IPS DF 6.9 (cell line): Measurements from ENCODE around the gene NECAB3.

ENCODE experiments used
- DNase-seq: peaks from one replicate; pipeline ENCODE4 v3.0.0-alpha.2; 2013; ENCODE audit warnings: low read depth, low spot score
- H3K27ac ChIP-seq: one replicate; pipeline ENCODE4 v1.5.1; 2013; ENCODE audit warnings: low read length, control low read depth
- H3K27me3 ChIP-seq: 2 replicates; pipeline ENCODE4 v1.6.1; 2013; ENCODE audit warnings: mild to moderate bottlenecking, low read length; ENCODE audit not compliant: control insufficient read depth, insufficient read depth
- H3K36me3 ChIP-seq: 2 replicates; pipeline ENCODE4 v1.6.1; 2013; ENCODE audit warnings: low read length; ENCODE audit not compliant: control insufficient read depth, insufficient read depth
- H3K4me1 ChIP-seq: 2 replicates; pipeline ENCODE4 v1.6.1; 2013; ENCODE audit warnings: low read length; ENCODE audit not compliant: control insufficient read depth, insufficient read depth
- H3K4me3 ChIP-seq: 2 replicates; pipeline ENCODE4 v1.5.1; 2013; ENCODE audit warnings: mild to moderate bottlenecking, low read length
- H3K9me3 ChIP-seq: 2 replicates; pipeline ENCODE4 v1.6.1; 2013; ENCODE audit warnings: low read length, inconsistent platforms; ENCODE audit not compliant: control insufficient read depth, insufficient read depth
- WGBS: extraction: QIAGEN DNeasy Blood & Tissue Kit; methylation state at CpG from one replicate; pipeline ENCODE4 v1.1.7; 2013; ENCODE audit warnings: mixed read lengths, missing lambda C conversion rate; ENCODE audit not compliant: insufficient read length, insufficient coverage; 5-methylcytosine and 5-hydroxymethylcytosine counted together

The NECAB3 gene

DNA sequence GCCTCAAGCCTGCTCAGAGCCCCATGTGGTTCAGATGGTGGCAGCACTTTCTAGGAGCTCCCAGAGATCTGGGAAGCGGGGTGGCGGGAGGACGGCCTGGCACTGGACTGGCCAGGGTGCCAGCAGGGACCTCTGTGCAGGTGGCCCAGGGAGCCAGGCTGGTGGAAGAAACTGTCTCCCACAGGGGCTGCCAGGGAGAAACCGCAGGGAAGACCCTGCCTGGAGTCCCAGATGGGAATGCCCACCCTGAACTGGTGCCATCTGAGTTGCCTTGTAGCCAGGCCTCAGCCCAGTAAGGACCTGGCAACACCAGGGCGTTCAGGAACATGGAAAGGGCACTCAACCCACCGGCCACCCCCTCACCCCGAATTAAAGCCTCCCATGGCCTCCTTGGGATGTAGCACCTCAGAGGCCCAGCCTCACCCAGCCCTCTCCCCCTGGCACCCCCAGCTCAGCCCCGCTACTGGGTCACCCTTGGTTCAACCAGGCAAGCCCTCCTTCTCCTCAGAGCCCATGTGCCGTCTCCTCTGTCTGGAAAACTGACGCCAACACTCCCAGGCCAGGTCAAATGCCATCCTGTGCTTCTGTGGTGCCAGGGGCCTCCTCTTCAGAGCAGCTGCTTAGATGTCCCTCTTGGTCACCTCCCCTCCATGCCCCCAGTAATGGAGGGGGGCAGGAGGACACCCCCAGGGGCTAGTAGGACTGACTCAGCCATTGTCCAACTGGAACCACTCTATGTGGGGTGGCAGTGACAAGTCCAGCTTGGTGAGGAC lies 18.0 kb downstream of the NECAB3 start:
- Histone ChIP-seq H3K9me3 (no peaks in the 10 kb centered on the region), H3K27me3 (no peaks in the 10 kb centered on the region), H3K4me3 (no peak overlapping the region), H3K4me1 (no peaks in the 10 kb centered on the region; the same call in 1 of the 2 replicates), H3K36me3 (peaks cover 10% of the 10 kb centered on the region), H3K27ac (no peak overlapping the region)
- WGBS = no CpG with 5 or more reads among the region's 10 CpGs
- no peak for DNase-seq

DNA sequence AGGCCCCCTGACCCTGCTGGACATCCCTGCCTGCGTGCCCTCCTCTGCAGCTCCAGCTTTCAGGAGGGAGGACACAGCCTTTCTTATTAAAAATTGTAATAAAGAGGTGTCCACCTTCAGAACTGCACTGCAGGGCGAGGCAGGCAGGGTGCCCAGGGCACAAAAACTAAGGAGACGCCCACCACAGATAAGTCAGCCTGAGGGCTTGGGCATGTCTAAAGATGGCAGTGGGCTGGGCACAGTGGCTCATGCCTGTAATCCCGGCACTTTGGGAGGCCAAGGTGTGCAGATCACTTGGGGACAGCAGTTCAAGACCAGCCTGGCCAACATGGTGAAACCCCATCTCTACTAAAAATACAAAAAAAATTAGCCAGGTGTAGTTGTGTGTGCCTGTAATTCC lies 19.1 kb downstream of the NECAB3 start:
- H3K36me3 ChIP-seq = peaks cover 10% of the 10 kb centered on the region
- WGBS = no CpG with 5 or more reads among the region's 4 CpGs
- no peak overlapping the region for H3K4me3 ChIP-seq
- H3K27ac ChIP-seq = no peak overlapping the region
- H3K4me1 ChIP-seq = no peaks in the 10 kb centered on the region; the same call in 1 of the 2 replicates
- no peaks in the 10 kb centered on the region for H3K9me3 ChIP-seq
- DNase-seq = no peak
- H3K27me3 ChIP-seq = no peaks in the 10 kb centered on the region

DNA sequence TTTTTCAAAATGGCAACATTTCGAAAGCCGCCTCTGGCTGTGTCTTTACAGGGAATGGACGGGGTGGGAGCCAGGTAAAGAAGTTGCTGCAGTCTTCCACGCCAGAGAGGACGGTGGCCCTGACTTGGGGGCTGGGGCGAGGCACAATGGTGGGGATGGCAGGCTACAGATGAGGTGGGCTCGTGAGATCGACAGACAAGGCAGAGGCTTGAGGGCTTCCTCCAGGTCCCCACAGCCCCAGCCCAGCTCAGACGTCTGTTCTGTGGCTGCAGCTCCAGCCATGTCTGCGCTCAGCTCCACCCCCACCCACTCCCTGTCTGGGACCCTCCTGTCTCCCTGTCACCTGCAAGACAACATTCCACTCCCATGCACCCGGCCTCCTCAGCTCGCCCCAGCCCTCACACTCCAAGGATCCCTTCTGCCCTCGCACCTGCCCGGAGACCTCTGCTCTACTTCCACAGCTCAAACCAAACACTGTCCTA lies 19.5 kb downstream of the NECAB3 start:
- Histone ChIP-seq H3K4me1 (no peaks in the 10 kb centered on the region; the same call in 1 of the 2 replicates), H3K4me3 (no peak overlapping the region), H3K27me3 (no peaks in the 10 kb centered on the region), H3K36me3 (peaks cover 10% of the 10 kb centered on the region), H3K9me3 (no peaks in the 10 kb centered on the region), H3K27ac (no peak overlapping the region)
- no CpG with 5 or more reads among the region's 14 CpGs for WGBS
- no peak for DNase-seq

DNA sequence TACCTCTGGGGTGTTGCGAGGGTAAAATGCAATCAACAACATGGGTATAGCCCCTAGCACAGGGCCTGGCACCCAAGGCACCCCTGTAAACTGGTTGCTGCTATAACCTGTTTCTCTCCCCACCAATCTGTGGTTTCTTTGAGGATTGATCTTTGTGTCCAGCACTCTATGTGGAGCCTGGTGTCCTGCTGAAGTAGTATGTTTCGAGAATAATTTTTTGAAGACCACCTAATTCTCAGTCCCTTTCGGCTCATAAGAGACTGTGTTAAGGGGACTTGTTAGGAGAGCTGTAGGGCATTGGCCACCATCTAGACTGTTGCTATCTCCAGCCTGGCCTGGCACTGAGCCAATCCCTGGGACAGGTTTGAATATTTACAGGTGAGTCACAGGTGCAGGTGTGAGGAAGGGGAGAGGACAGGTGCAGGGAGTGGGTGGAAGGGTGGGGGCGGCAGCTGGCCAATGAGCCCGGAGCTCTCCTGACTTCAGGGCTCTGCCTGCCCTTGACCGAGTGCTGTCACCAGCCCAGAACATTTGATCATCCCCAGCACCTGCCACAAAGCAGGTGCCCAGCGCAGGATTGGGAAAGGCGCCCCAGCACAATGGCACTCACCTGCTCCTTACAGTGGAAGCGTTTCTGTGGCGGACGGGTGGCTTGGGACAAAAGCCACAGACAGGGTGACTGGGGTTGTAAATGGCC lies 20.2 kb downstream of the NECAB3 start:
- H3K4me3 ChIP-seq = no peak overlapping the region
- H3K9me3 ChIP-seq = no peaks in the 10 kb centered on the region
- no peak for DNase-seq
- H3K36me3 ChIP-seq = peaks cover 9% of the 10 kb centered on the region
- no peaks in the 10 kb centered on the region; the same call in 1 of the 2 replicates for H3K4me1 ChIP-seq
- H3K27me3 ChIP-seq = no peaks in the 10 kb centered on the region
- no peak overlapping the region for H3K27ac ChIP-seq
- WGBS = no CpG with 5 or more reads among the region's 11 CpGs

DNA sequence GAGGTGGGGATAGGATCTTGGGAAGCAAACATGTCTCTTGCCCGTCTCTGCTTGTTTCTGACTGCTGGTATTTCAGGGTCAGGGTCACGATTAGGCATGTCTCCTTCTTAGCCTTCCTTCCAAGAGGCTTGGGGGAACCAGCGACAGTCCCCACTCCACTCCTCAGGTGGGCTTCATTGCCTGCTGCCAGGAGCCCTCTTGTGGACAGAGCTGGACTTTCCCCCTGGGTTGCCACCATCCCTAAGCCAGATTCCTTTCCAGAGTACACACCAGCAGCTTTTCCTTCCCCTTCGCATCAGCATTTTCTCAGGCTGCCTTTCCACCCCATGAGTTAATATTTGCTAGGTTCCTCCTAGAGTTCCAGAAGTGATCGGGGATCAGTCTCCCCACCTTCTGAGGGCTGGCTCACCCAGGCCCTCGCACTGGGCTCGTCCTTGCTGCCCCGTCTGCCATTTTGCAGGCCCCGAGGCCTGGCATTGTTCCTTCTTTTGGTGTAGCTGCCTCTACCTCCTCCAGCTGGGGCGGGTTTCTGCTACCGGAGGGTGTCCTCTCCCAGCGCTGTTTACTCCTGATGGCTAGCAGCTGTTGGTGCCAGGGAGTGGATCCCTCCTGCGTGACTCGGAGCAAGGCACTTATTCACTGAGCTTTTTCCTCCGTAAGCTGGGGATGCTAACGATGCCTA lies 20.9 kb downstream of the NECAB3 start:
- Histone ChIP-seq H3K27me3 (no peaks in the 10 kb centered on the region), H3K4me3 (no peak overlapping the region), H3K36me3 (peaks cover 6% of the 10 kb centered on the region), H3K27ac (no peak overlapping the region), H3K9me3 (no peaks in the 10 kb centered on the region), H3K4me1 (no peaks in the 10 kb centered on the region; the same call in 1 of the 2 replicates)
- DNase-seq = no peak
- WGBS = no CpG with 5 or more reads among the region's 16 CpGs

DNA sequence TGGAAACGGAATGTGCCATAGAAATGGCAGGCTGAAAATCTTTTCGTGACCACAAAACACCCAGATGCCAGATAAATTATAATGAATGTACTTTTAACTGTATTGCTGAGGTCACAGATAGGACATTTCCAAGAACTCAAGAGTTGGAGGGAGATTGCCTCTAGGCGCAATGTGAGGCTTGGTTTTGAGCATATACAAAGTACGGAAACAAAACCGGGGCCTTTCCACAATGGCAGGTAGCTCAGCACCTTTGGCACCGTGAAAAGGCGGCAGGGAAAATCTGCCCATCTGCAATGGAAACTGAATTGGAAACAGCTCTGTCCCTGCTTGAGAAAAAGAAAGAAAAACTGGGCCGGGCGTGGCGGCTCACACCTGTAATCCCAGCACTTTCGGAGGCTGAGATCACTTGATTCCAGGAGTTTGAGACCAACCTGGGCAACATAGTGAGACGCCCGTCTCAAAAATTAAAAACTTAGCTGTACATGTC lies 22.6 kb downstream of the NECAB3 start:
- Histone ChIP-seq H3K4me3 (no peak overlapping the region), H3K4me1 (no peaks in the 10 kb centered on the region), H3K36me3 (no peaks in the 10 kb centered on the region), H3K27me3 (no peaks in the 10 kb centered on the region), H3K27ac (no peak overlapping the region), H3K9me3 (no peaks in the 10 kb centered on the region)
- WGBS = no CpG with 5 or more reads among the region's 13 CpGs
- no peak for DNase-seq

DNA sequence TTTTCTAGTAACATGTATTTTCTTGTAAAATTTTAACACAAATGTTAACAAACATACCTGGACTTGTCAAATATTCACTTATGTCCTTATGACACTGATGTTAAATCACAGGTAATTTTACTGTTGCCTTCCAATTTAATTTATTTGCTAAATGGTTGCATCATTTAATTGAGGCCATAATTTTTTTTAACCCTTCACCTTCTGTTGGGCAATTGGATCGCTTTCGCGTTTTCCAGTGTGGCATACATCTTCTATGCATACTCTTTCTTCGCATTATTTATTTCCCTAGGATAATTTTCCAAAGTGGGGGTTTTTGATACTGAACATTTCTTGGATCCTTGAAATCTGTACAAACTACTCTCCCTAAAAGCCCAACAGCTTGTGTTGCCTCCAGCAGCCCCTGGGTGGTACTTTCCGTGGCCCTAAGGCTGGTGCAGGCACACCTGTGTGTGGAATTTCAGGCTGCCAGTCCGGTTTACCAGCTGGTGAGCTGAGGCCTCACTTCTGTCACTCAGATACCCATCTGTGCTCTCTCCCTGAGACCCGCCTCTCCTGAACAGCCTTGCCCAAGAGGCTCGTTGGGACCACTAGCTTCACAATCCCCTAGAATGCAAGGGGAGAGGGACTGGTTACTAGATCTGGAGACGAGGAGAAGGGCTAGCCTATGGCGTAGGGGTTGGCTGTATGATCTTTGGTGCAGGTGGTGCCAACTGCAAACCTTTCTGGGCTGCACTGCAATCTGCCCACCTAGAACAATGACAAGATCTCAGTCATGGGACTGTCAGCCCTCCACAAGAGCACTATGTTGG lies 23.3 kb downstream of the NECAB3 start:
- Histone ChIP-seq H3K36me3 (no peaks in the 10 kb centered on the region), H3K4me1 (no peaks in the 10 kb centered on the region), H3K27ac (no peak overlapping the region), H3K27me3 (no peaks in the 10 kb centered on the region), H3K4me3 (no peak overlapping the region), H3K9me3 (no peaks in the 10 kb centered on the region)
- no CpG with 5 or more reads among the region's 10 CpGs for WGBS
- no peak for DNase-seq

DNA sequence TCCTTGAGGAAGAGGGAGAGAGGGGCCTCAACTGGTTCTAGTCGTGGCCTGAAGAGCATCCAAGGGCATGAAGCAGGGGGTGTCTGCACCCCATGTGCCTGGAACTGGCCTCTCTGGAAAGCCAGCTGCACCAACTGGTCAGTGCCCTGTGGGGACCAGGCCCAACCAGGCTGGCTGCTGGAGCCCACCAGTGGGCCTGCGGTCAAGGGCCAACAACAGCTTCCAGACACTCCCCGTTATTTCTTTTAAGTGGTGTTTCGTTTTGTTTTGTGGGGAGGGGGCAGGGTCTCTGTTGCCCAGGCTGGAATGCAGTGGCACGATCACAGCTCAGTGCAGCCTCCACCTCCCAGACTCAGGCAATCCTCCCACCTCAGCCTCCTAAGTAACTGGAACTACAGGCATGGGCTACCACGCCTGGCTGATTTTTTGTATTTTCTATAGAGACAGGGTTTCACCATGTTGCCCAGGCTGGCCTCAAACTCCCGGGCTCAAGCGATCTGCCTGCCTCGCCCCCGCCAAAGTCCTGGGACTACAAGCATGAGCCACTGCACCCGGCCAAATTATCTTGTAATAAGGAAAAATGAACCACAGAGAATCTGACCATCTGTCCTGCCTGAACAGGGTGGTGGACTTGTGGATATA lies 24.0 kb downstream of the NECAB3 start:
- Histone ChIP-seq H3K27ac (no peak overlapping the region), H3K36me3 (peaks cover 2% of the 10 kb centered on the region; the same call in 1 of the 2 replicates), H3K9me3 (no peaks in the 10 kb centered on the region), H3K4me3 (no peak overlapping the region; the same call in 1 of the 2 replicates), H3K27me3 (no peaks in the 10 kb centered on the region), H3K4me1 (no peaks in the 10 kb centered on the region)
- DNase-seq = no peak
- no CpG with 5 or more reads among the region's 11 CpGs for WGBS

DNA sequence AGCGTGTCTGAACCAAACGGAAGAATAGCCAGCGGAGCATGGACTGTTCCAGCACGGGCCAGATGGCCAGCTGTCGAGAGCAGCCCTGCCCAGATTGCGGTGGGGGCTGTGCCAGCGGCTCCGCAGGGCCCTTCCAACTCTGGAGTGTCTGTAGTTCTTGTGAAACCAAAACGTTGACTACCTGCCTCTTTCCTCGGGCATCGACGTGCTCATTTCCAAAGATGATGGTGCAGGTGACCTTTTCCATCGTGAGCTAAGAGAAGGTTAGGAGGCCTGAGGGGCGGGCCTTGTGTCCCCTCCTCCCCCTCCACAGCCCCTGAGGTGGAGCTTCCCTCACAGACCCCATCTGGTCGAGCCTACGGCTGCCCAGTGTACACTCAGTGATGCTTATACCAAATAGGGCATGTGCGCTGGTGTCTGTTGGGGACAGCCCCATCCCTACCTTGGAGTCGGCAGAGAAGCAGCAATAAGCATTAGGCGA lies 25.0 kb downstream of the NECAB3 start:
- Histone ChIP-seq H3K4me1 (no peaks in the 10 kb centered on the region), H3K4me3 (no peak overlapping the region), H3K36me3 (peaks cover 9% of the 10 kb centered on the region), H3K27me3 (no peaks in the 10 kb centered on the region), H3K9me3 (no peaks in the 10 kb centered on the region), H3K27ac (no peak overlapping the region)
- no peak for DNase-seq
- no CpG with 5 or more reads among the region's 19 CpGs for WGBS
